Measurements from ENCODE around the gene KRTAP4-1. TPM values are rescaled to one million over a fixed set of nuclear protein-coding genes. Genes with fewer than 3 reads are reported as not detected.
"Not testable (repeated sequence)": the region's sequence is repeated elsewhere in the genome, so short reads cannot be mapped to it uniquely, and the experiment has no call there.

KRTAP4-1 gene
- not detected for polyA plus RNA-seq (2013, experiment 1 of 2)
- polyA plus RNA-seq (2013, experiment 2 of 2) = not detected

GRCh38 chr17:41184480-41184961, at the start of gene KRTAP4-1:
TSS of gene KRTAP4-1 (minus strand) at chr17:41184911. CDS start at chr17:41184854, 57 bp downstream.
- H3K79me1 ChIP-seq (replicated peaks; ENCODE audit: low read length, poor library complexity, severe bottlenecking) = no peaks in the 10 kb centered on the region
- no peak within 1 kb of the TSS for H3K18ac ChIP-seq (ENCODE audit: low read depth in 1 of 2, low read length in 2 of 2)
- H3K14ac ChIP-seq (ENCODE audit: low read length in 2 of 2) = no peak within 1 kb of the TSS
- H3K9ac ChIP-seq (ENCODE audit: low read length) = no peak within 1 kb of the TSS
- H2BK12ac ChIP-seq (ENCODE audit: low read length in 2 of 2) = no peak within 1 kb of the TSS
- no peaks in the 10 kb centered on the region for H3K27me3 ChIP-seq (ENCODE audit: control insufficient read depth in 1 of 2, insufficient read depth in 1 of 2, low read length in 2 of 2)
- no peak within 1 kb of the TSS for H2BK120ac ChIP-seq (ENCODE audit: low read depth, low read length)
- DNase-seq = no peak
- H3K27ac ChIP-seq (ENCODE audit: low read length, poor library complexity, severe bottlenecking) = no peak within 1 kb of the TSS
- no peak within 1 kb of the TSS for H3K4me3 ChIP-seq (ENCODE audit: insufficient read depth in 1 of 2, low read depth in 1 of 2, low read length in 2 of 2)
- H3K4me2 ChIP-seq (ENCODE audit: low read length, poor library complexity, severe bottlenecking) = no peak within 1 kb of the TSS
- no peak within 1 kb of the TSS for H4K91ac ChIP-seq (ENCODE audit: low read length)
- H3K4ac ChIP-seq (ENCODE audit: low read depth in 1 of 2, low read length in 2 of 2) = no peak within 1 kb of the TSS
- H3K36me3 ChIP-seq (ENCODE audit: control insufficient read depth in 1 of 2, insufficient read depth in 2 of 2, low read depth in 1 of 2, low read length in 2 of 2) = no peaks in the 10 kb centered on the region
- 87% methylated on average over 8 of the region's 9 CpGs for WGBS
- no peak within 1 kb of the TSS for H2AFZ ChIP-seq (ENCODE audit: low read depth, low read length)
- H2AK5ac ChIP-seq (ENCODE audit: low read length, severe bottlenecking) = no peak within 1 kb of the TSS
- peaks cover under 1% of the 10 kb centered on the region for H3K4me1 ChIP-seq (ENCODE audit: control insufficient read depth, insufficient read depth, low read depth, low read length)
- H3K9me3 ChIP-seq (ENCODE audit: control insufficient read depth, low read length) = no peaks in the 10 kb centered on the region
- no peak within 1 kb of the TSS for H2BK15ac ChIP-seq (ENCODE audit: low read depth, poor library complexity, severe bottlenecking)
- no peak within 1 kb of the TSS for H3K23ac ChIP-seq (ENCODE audit: low read length in 2 of 2)
- no peak within 1 kb of the TSS for H2BK5ac ChIP-seq (ENCODE audit: low read depth, low read length, poor library complexity, severe bottlenecking)
- no peak within 1 kb of the TSS for H4K8ac ChIP-seq (ENCODE audit: low read length)

- not testable (repeated sequence) for H2AK5ac ChIP-seq (ENCODE audit: low read length, severe bottlenecking); H3K4me1 ChIP-seq (ENCODE audit: control insufficient read depth, insufficient read depth, low read depth, low read length); H3K4me2 ChIP-seq (ENCODE audit: low read length, poor library complexity, severe bottlenecking); H3K79me1 ChIP-seq (replicated peaks; ENCODE audit: low read length, poor library complexity, severe bottlenecking); H3K18ac ChIP-seq (ENCODE audit: low read depth in 1 of 2, low read length in 2 of 2); H3K14ac ChIP-seq (ENCODE audit: low read length in 2 of 2); DNase-seq; H2BK15ac ChIP-seq (ENCODE audit: low read depth, poor library complexity, severe bottlenecking); H2AFZ ChIP-seq (ENCODE audit: low read depth, low read length); H3K4ac ChIP-seq (ENCODE audit: low read depth in 1 of 2, low read length in 2 of 2); H3K4me3 ChIP-seq (ENCODE audit: insufficient read depth in 1 of 2, low read depth in 1 of 2, low read length in 2 of 2); H3K9ac ChIP-seq (ENCODE audit: low read length); H4K91ac ChIP-seq (ENCODE audit: low read length); H2BK5ac ChIP-seq (ENCODE audit: low read depth, low read length, poor library complexity, severe bottlenecking); H3K9me3 ChIP-seq (ENCODE audit: control insufficient read depth, low read length); H2BK120ac ChIP-seq (ENCODE audit: low read depth, low read length); H2BK12ac ChIP-seq (ENCODE audit: low read length in 2 of 2); H3K36me3 ChIP-seq (ENCODE audit: control insufficient read depth in 1 of 2, insufficient read depth in 2 of 2, low read depth in 1 of 2, low read length in 2 of 2); H4K8ac ChIP-seq (ENCODE audit: low read length); H3K27ac ChIP-seq (ENCODE audit: low read length, poor library complexity, severe bottlenecking); H3K27me3 ChIP-seq (ENCODE audit: control insufficient read depth in 1 of 2, insufficient read depth in 1 of 2, low read length in 2 of 2)
- H3K23ac ChIP-seq (ENCODE audit: low read length in 2 of 2) = peak within 1 kb of the TSS in 1 of 2 experiments; percentile 9
- WGBS = 94% methylated on average over 1 of the region's 1 CpG
Observed at GRCh38 chr17:41232399-41233105, 47.8 kb upstream of the KRTAP4-1 start, which contains the start of gene KRTAP9-3. TSS of gene KRTAP9-3 (plus strand) at chr17:41232449. CDS start at chr17:41232502, 53 bp downstream.

DNA sequence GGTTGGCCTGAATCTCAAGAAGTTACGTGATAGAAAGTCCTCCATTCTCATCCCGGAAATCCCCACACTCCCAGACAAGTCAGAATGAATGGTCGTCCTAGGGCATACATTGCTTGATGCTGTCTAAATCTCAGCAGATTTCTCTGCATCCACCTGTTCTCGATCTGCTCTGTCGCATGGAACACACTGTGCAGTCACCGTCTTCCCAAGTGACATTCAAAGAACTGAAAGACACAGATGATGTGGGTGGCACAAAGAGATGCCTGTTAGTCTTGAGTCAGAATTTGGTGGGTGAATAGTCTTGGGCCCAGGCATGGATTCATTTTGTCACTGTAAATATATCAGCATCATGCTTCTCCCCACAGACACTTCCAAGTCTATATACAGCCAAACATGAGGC, 47.0 kb upstream of the KRTAP4-1 start:
- Histone ChIP-seq H3K9ac (ENCODE audit: low read length) (no peak overlapping the region), H3K4ac (ENCODE audit: low read depth in 1 of 2, low read length in 2 of 2) (no peak overlapping the region), H2BK12ac (ENCODE audit: low read length in 2 of 2) (no peak overlapping the region), H2AFZ (ENCODE audit: low read depth, low read length) (no peak overlapping the region), H3K36me3 (ENCODE audit: control insufficient read depth in 1 of 2, insufficient read depth in 2 of 2, low read depth in 1 of 2, low read length in 2 of 2) (no peaks in the 10 kb centered on the region), H3K14ac (ENCODE audit: low read length in 2 of 2) (no peak overlapping the region), H3K79me1 (replicated peaks; ENCODE audit: low read length, poor library complexity, severe bottlenecking) (no peaks in the 10 kb centered on the region), H3K4me2 (ENCODE audit: low read length, poor library complexity, severe bottlenecking) (no peak overlapping the region), H4K91ac (ENCODE audit: low read length) (no peak overlapping the region), H3K27me3 (ENCODE audit: control insufficient read depth in 1 of 2, insufficient read depth in 1 of 2, low read length in 2 of 2) (peaks cover 0 to 8% of the 10 kb centered on the region in 2 experiments), H3K23ac (ENCODE audit: low read length in 2 of 2) (no peak overlapping the region), H3K4me3 (ENCODE audit: insufficient read depth in 1 of 2, low read depth in 1 of 2, low read length in 2 of 2) (no peak overlapping the region), H2BK120ac (ENCODE audit: low read depth, low read length) (no peak overlapping the region), H3K9me3 (ENCODE audit: control insufficient read depth, low read length) (no peaks in the 10 kb centered on the region), H3K27ac (ENCODE audit: low read length, poor library complexity, severe bottlenecking) (no peak overlapping the region), H3K4me1 (ENCODE audit: control insufficient read depth, insufficient read depth, low read depth, low read length) (peaks cover 4% of the 10 kb centered on the region), H2AK5ac (ENCODE audit: low read length, severe bottlenecking) (no peak overlapping the region), H2BK15ac (ENCODE audit: low read depth, poor library complexity, severe bottlenecking) (no peak overlapping the region), H4K8ac (ENCODE audit: low read length) (no peak overlapping the region), H3K18ac (ENCODE audit: low read depth in 1 of 2, low read length in 2 of 2) (no peak overlapping the region), H2BK5ac (ENCODE audit: low read depth, low read length, poor library complexity, severe bottlenecking) (no peak overlapping the region)
- no peak for DNase-seq
- WGBS = 86% methylated on average over 6 of the region's 6 CpGs

GRCh38 chr17:41230094-41230493, 45.4 kb upstream of the KRTAP4-1 start:
- Histone ChIP-seq H3K23ac (ENCODE audit: low read length in 2 of 2) (no peak overlapping the region), H2BK5ac (ENCODE audit: low read depth, low read length, poor library complexity, severe bottlenecking) (no peak overlapping the region), H2BK15ac (ENCODE audit: low read depth, poor library complexity, severe bottlenecking) (no peak overlapping the region), H3K4ac (ENCODE audit: low read depth in 1 of 2, low read length in 2 of 2) (no peak overlapping the region), H3K36me3 (ENCODE audit: control insufficient read depth in 1 of 2, insufficient read depth in 2 of 2, low read depth in 1 of 2, low read length in 2 of 2) (no peaks in the 10 kb centered on the region), H4K8ac (ENCODE audit: low read length) (no peak overlapping the region), H2AFZ (ENCODE audit: low read depth, low read length) (no peak overlapping the region), H4K91ac (ENCODE audit: low read length) (no peak overlapping the region), H3K9ac (ENCODE audit: low read length) (no peak overlapping the region), H2BK120ac (ENCODE audit: low read depth, low read length) (no peak overlapping the region), H3K4me3 (ENCODE audit: insufficient read depth in 1 of 2, low read depth in 1 of 2, low read length in 2 of 2) (no peak overlapping the region), H2AK5ac (ENCODE audit: low read length, severe bottlenecking) (no peak overlapping the region), H3K9me3 (ENCODE audit: control insufficient read depth, low read length) (no peaks in the 10 kb centered on the region), H3K18ac (ENCODE audit: low read depth in 1 of 2, low read length in 2 of 2) (no peak overlapping the region), H3K4me2 (ENCODE audit: low read length, poor library complexity, severe bottlenecking) (no peak overlapping the region), H3K27ac (ENCODE audit: low read length, poor library complexity, severe bottlenecking) (no peak overlapping the region), H3K14ac (ENCODE audit: low read length in 2 of 2) (no peak overlapping the region), H2BK12ac (ENCODE audit: low read length in 2 of 2) (no peak overlapping the region), H3K4me1 (ENCODE audit: control insufficient read depth, insufficient read depth, low read depth, low read length) (peaks cover 4% of the 10 kb centered on the region), H3K79me1 (replicated peaks; ENCODE audit: low read length, poor library complexity, severe bottlenecking) (no peaks in the 10 kb centered on the region), H3K27me3 (ENCODE audit: control insufficient read depth in 1 of 2, insufficient read depth in 1 of 2, low read length in 2 of 2) (peaks cover 0 to 8% of the 10 kb centered on the region in 2 experiments)
- DNase-seq = no peak
